Skin of body (tissue), 2 donors: ENCODE results near the gene NDC1. TPM values are rescaled to one million over a fixed set of nuclear protein-coding genes. Genes with fewer than 3 reads are reported as not detected.
"Not testable (repeated sequence)": the region's sequence is repeated elsewhere in the genome, so short reads cannot be mapped to it uniquely, and the experiment has no call there.

Experiments used
- DNase-seq: peaks from one replicate; lab custom pipeline; 2025; lab: John Stamatoyannopoulos, UW
- total RNA-seq: library from RNA; depleted of rRNA; stranded (reverse); fragments of >200 nt; gene quantifications from one replicate; pipeline ENCODE4 v1.2.3, GENCODE V29; 2014

NDC1 gene, protein sequence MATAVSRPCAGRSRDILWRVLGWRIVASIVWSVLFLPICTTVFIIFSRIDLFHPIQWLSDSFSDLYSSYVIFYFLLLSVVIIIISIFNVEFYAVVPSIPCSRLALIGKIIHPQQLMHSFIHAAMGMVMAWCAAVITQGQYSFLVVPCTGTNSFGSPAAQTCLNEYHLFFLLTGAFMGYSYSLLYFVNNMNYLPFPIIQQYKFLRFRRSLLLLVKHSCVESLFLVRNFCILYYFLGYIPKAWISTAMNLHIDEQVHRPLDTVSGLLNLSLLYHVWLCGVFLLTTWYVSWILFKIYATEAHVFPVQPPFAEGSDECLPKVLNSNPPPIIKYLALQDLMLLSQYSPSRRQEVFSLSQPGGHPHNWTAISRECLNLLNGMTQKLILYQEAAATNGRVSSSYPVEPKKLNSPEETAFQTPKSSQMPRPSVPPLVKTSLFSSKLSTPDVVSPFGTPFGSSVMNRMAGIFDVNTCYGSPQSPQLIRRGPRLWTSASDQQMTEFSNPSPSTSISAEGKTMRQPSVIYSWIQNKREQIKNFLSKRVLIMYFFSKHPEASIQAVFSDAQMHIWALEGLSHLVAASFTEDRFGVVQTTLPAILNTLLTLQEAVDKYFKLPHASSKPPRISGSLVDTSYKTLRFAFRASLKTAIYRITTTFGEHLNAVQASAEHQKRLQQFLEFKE
- total RNA-seq: 17.4 TPM

DNA sequence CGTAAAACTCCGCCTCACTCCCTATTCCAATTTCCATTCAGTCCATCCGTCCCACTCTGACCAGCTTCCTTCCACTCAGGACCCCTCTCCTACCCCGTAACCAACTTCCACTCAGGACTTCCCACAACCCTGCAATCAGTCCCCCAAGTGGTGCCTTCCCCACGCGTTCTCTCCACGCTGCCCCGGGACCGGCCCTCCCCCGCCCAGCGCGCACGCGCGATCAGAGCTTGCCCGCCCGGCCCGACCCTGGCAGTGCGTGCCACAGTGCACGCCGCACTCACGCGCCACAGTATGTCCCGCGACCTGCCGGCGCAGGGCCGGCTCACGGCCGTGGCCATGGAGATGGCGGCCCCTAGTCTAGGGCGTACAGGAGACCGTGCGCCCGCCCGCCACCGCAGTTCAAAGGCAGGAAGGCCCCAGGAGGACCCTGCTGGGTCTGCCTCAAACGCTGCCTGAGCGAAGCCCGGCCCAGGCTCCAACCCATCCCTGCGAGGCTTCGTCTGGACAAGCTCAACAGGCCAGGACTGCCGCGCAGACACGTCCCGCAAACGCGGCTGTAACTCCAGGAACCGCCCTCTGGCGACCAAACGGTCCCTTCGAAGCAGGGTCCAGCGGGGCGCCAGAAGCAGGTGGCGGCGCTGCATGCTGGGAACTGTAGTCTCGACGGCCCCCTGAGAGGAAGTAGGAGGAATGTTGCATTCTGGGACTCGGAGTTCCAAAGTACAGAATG lies at the start of gene NDC1:
NDC1 (minus strand) TSS at position 373 of the 730 bp plus-strand sequence; CDS start at position 338, 35 bp downstream.
- peak; percentile 96 for DNase-seq

- not testable (repeated sequence) for DNase-seq
Observed at GRCh38 chr1:53883600-53883999, 45.5 kb upstream of the NDC1 start.

DNA sequence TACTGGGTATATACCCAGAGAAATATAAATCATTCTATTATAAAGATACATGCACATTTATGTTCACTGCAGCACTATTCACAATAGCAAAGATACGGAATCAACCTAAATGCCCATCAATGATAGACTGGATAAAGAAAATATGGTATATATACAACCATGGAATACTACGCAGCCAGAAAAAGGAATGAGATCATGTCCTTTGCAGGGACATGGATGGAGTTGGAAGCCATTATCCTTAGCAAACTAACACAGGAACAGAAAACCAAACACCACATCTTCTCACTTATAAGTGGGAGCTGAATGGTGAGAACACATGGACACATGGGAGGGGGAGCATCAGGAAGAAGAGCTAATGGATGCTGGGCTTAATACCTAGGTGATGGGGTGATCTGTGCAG lies 43.8 kb upstream of the NDC1 start:
- not testable (repeated sequence) for DNase-seq

- no peak for DNase-seq
Observed at GRCh38 chr1:53878492-53879105, 40.5 kb upstream of the NDC1 start.

- DNase-seq: not testable (repeated sequence)
Observed at GRCh38 chr1:53875150-53875549, 37.1 kb upstream of the NDC1 start.

GRCh38 chr1:53871773-53872484 lies 33.8 kb upstream of the NDC1 start:
- no peak for DNase-seq

DNA sequence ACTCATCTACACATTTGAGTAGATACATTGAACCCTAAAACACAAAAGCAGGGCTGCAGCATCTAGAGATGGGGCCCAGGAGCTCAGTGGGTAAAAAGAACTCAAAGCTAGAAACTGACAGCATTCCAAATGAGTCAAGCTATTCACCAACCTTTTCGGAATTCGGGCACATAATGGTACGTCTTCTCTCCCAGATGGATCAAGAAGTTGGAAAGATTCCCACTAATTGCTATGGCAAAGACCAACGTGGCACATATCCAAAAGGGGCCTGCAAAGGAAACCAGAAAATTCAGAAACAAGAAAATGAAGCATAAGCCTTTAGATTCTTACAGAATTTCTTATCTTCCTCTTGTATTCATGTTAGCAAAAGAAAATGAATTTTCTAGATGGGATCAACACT lies 33.1 kb upstream of the NDC1 start:
- DNase-seq: no peak

DNA sequence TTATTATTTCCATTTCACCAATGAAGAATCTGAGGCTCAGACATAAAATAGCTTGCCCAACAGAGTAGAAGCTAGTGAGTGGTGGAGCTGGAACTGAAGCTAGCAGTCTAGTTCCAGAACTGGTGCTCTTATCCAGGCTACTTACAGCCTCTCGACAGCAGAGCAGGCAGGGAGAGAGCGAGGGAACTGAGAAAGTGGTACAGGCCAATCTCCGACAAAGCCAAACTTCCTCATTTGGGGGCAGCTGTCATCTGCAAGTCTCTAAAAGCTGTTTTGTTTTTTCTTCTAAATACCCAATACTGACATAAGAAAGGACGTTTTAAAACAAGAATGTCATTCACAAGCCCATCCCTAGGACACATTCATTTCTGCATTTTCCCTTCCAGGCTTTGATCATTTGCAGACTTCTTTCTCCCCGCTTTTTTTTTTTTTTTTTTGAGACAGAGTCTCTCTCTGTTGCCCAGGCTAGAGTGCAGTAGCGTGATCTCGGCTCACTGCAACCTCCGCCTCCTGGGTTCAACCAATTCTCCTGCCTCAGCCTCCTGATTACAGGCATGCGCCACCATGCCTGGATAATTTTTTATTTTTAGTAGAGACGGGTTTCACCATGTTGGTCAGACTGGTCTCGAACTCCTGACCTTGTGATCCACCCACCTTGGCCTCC lies 31.5 kb upstream of the NDC1 start:
- DNase-seq: no peak

GRCh38 chr1:53868565-53868964 lies 30.5 kb upstream of the NDC1 start:
- no peak for DNase-seq

DNA sequence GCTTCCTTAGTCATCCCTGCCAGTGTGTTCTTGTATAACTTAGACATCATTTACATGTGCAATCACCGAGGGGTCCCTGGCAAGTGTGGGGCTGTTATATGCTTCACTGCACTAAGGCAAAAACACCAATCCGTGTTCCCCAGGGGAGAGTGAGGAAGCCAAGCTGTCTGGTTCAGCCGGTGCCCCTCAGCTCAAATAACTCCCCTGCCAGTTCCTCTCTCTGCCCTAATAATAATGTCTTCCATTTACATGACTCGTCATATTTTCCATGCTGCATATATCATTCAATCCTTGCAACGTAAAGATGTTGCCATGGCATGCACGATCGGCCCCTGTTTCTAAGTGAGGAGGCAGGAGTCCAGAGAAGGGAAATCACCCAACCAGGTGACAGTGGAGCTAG lies 24.4 kb upstream of the NDC1 start:
- DNase-seq: no peak

- no peak for DNase-seq
Observed at GRCh38 chr1:53860967-53861411, 22.9 kb upstream of the NDC1 start.

GRCh38 chr1:53851571-53852285 lies 13.6 kb upstream of the NDC1 start:
- DNase-seq: no peak

- no peak for DNase-seq
Observed at GRCh38 chr1:53850082-53850673, 12.1 kb upstream of the NDC1 start.

DNA sequence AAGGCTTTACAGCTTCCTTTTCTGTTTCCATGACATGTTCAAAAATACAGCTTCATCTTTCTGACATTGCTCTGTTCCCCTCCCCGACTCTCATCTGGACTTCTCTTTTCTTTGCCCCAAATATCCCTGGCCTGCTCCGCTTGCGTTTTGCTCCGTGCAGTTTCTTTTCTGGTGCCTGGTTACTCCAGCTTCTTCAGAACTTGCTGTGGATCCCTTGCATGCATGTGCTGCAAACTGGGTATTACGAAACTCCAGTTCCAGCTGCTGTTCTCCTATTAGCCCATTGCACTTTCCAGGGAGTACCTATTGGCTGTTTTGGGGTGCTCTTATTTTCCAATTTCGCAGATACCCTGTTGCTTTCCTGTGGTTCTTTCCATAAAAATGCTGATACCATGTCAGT lies 9.9 kb upstream of the NDC1 start:
- DNase-seq: no peak

DNA sequence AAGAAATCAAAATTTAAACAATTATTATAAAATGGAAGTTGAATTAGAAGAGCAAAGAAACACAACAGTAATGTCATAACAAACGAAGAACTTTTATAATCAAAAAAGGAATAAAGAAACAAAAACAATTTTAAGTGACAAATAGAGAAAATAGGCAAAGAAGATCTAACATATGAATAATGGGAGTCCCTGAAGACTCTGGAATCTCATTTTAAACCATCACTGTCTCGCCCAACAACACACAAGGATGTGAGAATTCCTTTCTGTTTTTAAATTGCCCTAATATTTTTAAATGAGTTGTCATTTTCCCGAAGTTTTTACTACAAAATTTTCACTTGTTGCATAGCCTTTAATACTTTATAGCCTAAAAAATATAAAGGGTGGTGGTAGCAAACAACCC lies 4.3 kb upstream of the NDC1 start:
- no peak for DNase-seq

- DNase-seq: no peak
Observed at GRCh38 chr1:53838654-53838974, 518 bp upstream of the NDC1 start.

- DNase-seq: peak; percentile 35
Observed at GRCh38 chr1:53837646-53837923, 511 bp downstream of the NDC1 start.

DNA sequence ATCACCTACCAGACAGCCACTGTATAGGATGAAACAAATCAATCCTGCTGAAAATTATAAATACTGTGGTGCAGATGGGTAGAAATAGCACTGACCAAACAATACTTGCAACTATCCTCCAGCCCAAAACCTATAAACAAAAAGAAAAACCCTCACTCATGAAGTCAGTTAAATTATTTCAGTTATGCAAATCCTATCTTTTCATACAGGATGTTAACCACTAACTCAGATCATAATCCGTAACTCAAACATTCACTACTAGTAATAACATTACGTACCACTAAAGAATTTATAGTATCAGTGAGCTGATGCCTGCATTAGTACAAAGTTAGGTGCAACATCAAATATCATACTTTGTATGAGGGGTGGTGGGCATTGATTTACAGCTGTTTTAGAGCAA lies 2.6 kb downstream of the NDC1 start:
- no peak for DNase-seq

DNA sequence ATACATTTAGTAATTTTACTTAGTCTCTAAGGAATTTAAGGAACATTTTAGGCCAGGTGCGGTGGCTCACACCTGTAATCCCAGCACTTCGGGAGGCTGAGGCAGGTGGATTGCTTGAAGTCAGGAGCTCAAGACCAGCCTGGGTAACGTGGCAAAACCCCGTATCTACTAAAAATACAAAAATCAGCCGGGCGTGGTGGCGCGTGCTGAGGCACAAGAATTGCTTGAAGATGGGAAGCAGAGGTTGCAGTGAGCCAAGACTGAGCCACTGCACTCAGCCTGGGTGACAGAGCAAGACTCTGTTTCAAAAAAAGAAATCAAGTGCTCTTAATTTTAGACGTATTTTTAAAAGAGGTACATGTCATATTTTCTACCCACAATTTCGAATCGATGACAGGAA lies 3.3 kb downstream of the NDC1 start:
- DNase-seq: no peak

DNA sequence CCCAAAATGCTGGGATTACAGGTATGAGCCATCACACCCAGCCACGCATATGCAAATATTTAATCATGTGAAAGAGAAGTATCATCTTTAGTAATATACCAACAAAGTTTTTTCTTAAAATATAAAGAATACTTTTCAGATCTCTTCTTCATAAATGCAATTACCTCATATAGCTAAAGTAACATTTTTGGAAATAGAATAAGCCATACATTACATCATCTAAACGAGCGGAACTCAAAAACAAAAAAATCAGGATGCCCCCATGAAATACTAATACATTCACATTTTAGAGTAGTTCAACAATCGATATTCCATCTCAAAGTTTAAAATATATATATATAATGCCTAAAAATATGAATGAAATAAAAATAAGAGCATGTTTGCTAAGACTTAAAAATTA lies 4.7 kb downstream of the NDC1 start:
- DNase-seq: no peak
